GM20431 (cell line): ENCODE results near the gene DNAH11.

Experiments
- in situ Hi-C: fragments of 300-500 bp; cut with MseI, MboI; formaldehyde crosslinking; loops from one replicate; pipeline ENCODE4 v1.15.0; 2020; ENCODE audit warnings: low sequenced_read_pairs; ENCODE audit not compliant: unreplicated experiment

The DNAH11 gene

DNA sequence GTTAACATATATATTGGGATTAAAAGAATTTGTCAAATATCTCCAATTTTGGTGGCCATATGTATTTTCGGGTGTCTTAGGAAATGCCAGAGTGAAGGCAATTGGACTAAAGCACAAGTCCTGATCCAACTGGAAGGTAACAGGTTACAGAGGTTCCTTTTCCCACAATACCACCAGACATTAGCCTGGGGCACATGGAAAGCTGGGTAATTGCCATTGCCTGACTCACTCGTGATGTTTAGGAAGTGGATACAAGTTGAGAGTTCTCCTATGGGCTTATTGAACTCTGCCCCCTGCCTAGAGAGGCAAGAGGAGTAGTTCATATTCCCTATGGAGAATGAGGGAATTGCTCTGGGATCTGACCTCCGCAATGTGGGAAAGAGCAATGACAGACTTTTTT is 5.7 kb downstream of the DNAH11 start:
- in situ Hi-C loops = no loop called here

DNA sequence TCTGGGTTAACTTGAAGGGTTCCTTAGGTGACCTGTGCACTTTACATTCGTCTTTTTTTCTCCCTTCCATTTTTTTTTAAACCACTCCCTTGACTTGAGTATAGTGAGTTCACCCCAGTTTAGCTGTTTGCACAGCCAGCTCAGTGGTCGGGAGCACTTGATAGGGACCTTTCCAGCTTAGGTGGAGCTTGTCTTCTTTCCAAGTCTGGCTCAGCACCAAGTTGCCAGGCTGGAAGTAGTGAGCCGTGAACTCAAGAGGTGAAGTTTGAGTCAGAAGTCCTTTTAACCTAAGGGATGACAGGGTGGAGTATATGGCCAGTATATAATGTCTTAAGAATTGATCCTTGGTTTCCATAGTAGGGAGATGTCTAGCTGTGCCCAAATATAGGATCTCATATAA is 7.2 kb downstream of the DNAH11 start:
- in situ Hi-C loops = no loop called here

DNA sequence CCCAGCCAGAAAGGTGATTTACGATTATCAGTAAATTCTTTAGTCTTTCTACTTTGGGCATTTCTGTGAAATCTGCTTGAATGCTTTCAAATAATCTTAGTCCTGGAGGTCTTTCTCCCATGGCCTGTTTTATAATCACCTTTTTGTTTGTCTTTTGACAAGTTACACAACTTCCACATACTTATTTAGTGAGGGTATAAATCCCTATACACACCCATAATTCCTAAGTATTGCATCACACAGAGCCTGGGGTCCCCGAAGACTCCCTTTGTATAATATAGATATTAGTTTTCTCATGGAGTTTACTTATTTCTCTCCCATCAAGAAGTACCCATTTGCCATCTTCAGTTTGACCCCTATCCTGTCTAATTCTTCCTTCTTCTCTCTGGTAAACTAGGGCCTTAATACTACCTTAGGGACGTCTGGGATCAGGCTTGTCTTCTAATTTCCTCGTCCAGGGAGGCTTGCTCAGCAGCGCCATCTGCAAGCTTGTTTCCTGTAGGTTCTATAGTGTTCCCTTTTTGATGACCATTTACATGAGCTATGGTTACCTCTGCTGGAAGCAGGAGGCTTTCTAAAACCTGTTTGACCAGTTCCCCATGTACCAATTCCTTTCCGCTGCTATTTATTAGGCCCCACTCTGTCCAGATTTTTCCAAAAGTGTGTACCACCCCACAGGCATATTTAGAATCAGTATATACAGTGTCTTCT is 8.1 kb downstream of the DNAH11 start:
- in situ Hi-C loops = no loop called here

- in situ Hi-C loops = no loop called here
These were observed 19.5 kb downstream of the DNAH11 start for GRCh38 chr7:21562385-21562784.

- in situ Hi-C loops = no loop called here
These were observed 22.8 kb downstream of the DNAH11 start for GRCh38 chr7:21565614-21566013.

- in situ Hi-C loops = no loop called here
These were observed 23.3 kb downstream of the DNAH11 start for GRCh38 chr7:21566094-21566493.

DNA sequence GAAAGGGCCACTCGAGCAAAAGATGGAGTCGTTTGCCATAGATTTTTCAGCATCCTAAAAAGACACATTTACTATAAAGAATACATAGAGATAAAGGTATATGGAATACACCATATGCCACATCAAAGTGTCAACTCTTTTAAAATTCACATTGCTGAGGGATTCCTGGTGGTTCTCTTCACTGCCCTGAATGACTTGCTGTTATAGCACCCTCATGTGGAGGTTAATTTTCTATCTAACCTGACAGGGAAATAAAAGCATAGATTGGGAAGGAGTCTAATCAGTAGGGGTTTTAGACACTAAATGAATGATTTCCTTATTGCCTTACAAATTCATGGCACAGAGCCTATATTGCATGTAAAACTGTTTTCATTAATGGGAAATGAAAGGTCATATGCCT is 25.9 kb downstream of the DNAH11 start:
- in situ Hi-C loops = no loop called here

- in situ Hi-C loops = no loop called here
These were observed 29.8 kb downstream of the DNAH11 start for GRCh38 chr7:21572331-21573313.

- in situ Hi-C loops = no loop called here
These were observed 36.7 kb downstream of the DNAH11 start for GRCh38 chr7:21579341-21580072.

DNA sequence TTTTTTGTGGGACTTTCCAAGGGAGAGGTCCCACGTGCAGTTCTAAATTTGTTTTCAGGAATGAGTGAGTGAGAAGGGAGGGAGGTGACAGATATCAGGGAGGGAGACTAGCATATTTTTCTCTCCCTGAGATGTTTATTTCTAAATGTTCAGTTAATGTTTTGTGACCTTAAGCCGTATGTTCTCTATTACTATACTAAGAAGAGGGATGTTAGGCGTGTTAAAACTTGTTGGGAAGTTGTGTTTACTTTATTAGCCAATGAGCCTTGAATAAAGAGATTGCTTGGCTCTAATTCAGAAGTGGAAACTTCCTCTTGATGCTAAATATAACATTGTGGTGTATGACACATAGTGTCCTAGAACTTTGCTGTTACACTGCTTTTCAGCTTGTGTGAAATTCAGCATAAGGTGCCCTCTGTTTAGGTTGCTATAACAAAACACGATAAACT is 37.3 kb downstream of the DNAH11 start:
- in situ Hi-C loops = no loop called here

GRCh38 chr7:21585070-21585724 is 42.4 kb downstream of the DNAH11 start:
- in situ Hi-C loops = no loop called here

DNA sequence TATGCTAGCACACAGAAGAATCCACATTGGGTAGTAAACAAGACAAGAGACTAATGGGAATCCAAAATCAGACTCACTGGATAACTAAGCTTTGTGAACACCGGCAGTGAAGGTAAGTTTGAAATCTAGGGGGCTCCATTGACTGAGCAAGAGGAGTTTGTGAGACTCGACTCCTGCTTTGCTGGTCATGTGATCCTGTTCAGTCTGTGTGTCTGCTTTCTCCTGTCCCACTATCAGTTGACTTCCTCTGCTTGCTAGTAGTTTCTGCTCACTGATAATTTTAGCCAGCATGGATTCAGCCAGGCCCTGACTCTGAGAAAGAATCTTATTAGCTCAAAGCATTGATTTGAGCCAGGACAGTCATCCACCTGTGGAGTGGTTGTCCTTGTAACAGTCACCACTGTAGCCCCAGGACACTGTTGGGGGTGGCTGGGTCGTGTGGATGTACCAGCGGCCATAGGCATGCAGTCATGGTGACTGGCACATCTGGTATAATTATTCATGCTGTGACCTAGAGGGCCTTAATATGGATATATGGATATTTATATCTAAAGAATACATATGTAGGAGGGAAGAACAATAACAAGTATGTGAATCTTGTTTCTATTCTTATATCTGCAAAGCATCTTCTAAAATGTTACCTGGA is 44.4 kb downstream of the DNAH11 start:
- in situ Hi-C loops = no loop called here

DNA sequence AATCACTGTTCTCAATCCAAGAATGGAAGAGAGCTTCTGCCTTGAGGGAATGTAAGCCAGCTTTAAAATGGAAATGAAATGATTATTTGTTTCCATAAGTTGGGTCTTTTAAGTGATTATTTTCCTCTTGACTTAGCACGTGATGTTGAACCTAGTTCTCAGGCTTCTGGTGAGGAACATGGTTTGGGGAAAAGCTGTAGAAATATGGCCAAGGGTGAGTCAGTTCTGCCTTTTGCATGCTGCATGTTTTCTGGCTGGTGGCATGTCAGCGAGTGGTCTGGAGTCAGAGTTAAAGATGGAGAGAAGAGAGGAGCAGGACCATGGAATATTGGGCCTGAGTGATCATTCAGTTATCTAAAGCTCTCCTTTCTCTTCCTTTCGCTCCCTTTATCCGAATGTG is 54.0 kb downstream of the DNAH11 start:
- in situ Hi-C loops = no loop called here

- in situ Hi-C loops = no loop called here
These were observed 60.6 kb downstream of the DNAH11 start for GRCh38 chr7:21603462-21603861.

DNA sequence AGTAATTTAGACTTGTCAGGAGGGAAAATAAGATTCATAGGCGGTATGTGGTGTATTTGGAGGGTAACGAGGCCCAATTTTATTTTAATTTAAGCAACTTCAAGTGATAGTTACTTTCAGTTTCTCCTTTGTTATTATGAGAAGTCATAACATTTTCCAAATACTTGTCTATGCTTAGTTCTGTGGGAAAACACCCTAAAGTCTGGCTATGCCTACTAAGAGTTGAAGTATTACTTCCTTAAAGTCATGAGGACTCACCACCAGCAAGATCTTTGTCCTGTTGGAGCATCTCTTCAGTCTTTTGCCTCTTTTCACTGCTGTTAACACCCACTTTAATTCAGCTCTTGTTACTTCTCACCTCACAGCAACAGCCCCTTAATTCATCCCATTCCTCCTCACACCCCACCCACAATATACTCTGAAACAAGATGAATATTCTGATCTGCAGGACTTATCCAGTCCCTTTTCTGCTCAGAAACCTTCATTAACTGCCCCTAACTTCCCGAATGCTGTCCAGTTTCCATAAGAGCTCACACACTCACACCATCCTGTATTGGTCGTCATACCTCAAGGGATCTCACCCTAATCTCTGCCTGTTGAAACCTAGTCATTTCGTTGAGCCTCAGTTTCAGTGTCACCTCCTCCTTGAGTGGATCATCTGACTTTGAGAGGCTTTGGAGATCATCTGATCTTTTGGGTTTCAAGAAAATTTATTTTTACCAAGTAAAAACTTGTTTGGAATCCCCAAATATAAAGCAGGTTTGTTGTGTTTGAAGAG is 61.3 kb downstream of the DNAH11 start:
- in situ Hi-C loops = no loop called here

GRCh38 chr7:21605008-21605585 is 62.3 kb downstream of the DNAH11 start:
- in situ Hi-C loops = no loop called here

- in situ Hi-C loops = no loop called here
These were observed 65.6 kb downstream of the DNAH11 start for GRCh38 chr7:21608465-21608864.

- in situ Hi-C loops = no loop called here
These were observed 68.3 kb downstream of the DNAH11 start for GRCh38 chr7:21611129-21611528.
